Activated T-cell treated with anti-CD3 and anti-CD28 coated beads, Interleukin-2, amount 50 U/mL, for 48 hours (primary cell): ENCODE measurements around the gene ADPRHL1.

Source experiments
- DNase-seq, 2 experiments: peaks; one replicate each; pipeline ENCODE4 v3.0.0-alpha.2; 2020

The ADPRHL1 gene

GRCh38 chr13:113367020-113367560 is 86.2 kb downstream of the ADPRHL1 start:
- DNase-seq = no peak

GRCh38 chr13:113365971-113366588 is 87.2 kb downstream of the ADPRHL1 start:
- no peak for DNase-seq

- no peak for DNase-seq
Observed at GRCh38 chr13:113365583-113365970, 87.7 kb downstream of the ADPRHL1 start.

- DNase-seq = no peak
Observed at GRCh38 chr13:113364901-113365582, 88.2 kb downstream of the ADPRHL1 start.

- DNase-seq = peak in 1 of 2 experiments; percentile 23
Observed at GRCh38 chr13:113364311-113364889, 88.9 kb downstream of the ADPRHL1 start.

GRCh38 chr13:113361406-113361805 is 91.9 kb downstream of the ADPRHL1 start:
- DNase-seq = no peak

- DNase-seq = no peak
Observed at GRCh38 chr13:113360446-113360845, 92.8 kb downstream of the ADPRHL1 start.

- no peak for DNase-seq
Observed at GRCh38 chr13:113359571-113359970, 93.7 kb downstream of the ADPRHL1 start.

GRCh38 chr13:113358653-113359190 is 94.6 kb downstream of the ADPRHL1 start:
- DNase-seq = no peak

GRCh38 chr13:113357529-113357928 is 95.8 kb downstream of the ADPRHL1 start:
- DNase-seq = no peak

- DNase-seq = no peak
Observed at GRCh38 chr13:113356596-113356995, 96.7 kb downstream of the ADPRHL1 start.

GRCh38 chr13:113355621-113356020 is 97.7 kb downstream of the ADPRHL1 start:
- DNase-seq = no peak

GRCh38 chr13:113354831-113355610 is 98.3 kb downstream of the ADPRHL1 start:
- no peak for DNase-seq

- no peak for DNase-seq
Observed at GRCh38 chr13:113353254-113353653, 100.0 kb downstream of the ADPRHL1 start.

GRCh38 chr13:113351514-113352026 is 101.7 kb downstream of the ADPRHL1 start:
- no peak for DNase-seq

GRCh38 chr13:113350938-113351335 is 102.4 kb downstream of the ADPRHL1 start:
- DNase-seq = no peak

GRCh38 chr13:113350065-113350937 is 103.0 kb downstream of the ADPRHL1 start:
- DNase-seq = no peak
